SK-N-SH (cell line): ENCODE data around the gene GPATCH4. TPM values are rescaled to one million over a fixed set of nuclear protein-coding genes. Genes with fewer than 3 reads are reported as not detected.
"Not testable (repeated sequence)": the region's sequence is repeated elsewhere in the genome, so short reads cannot be mapped to it uniquely, and the experiment has no call there.

Experiments used
- CTCF ChIA-PET: fragments of 300-600, 350-600 bp; formaldehyde crosslinking; extraction: SDS; loops from one replicate; lab custom pipeline; 2021; lab: Yijun Ruan, JAX
- POLR2A ChIA-PET: fragments of 350-600 bp; sonication (Branson Sonifier 250); formaldehyde crosslinking; extraction: SDS; loops from one replicate; lab custom pipeline; 2020; ENCODE audit warnings: antibody characterized with exemption, inconsistent platforms; lab: Yijun Ruan, JAX
- DNase-seq: peaks from one replicate; pipeline ENCODE4 v3.0.0; 2012
- H2AFZ ChIP-seq: fragments of 200-600 bp; sonication (generic); 2 replicates; pipeline ENCODE4 v1.8.1; 2016; ENCODE audit warnings: antibody characterized with exemption, mild to moderate bottlenecking, low read depth
- H3F3A ChIP-seq: fragments of 200-600 bp; sonication (generic); replicated peaks from 2 replicates; pipeline ENCODE3; 2016; ENCODE audit warnings: antibody characterized with exemption, mild to moderate bottlenecking; ENCODE audit not compliant: insufficient read depth
- H3K27ac ChIP-seq, 2 experiments: fragments of 200-500 bp in 1 of 2; fragments of 200-600 bp in 1 of 2; sonication (Bioruptor generic) in 1 of 2; sonication (generic), shearing (Covaris generic) in 1 of 2; 2 replicates each; pipeline versions ENCODE4 v1.5.1 to v1.6.1; 2014 to 2016; ENCODE audit warnings: low read depth in 2 of 2, inconsistent platforms in 1 of 2, low read length in 1 of 2, mild to moderate bottlenecking in 1 of 2, mixed read lengths in 1 of 2
- H3K27me3 ChIP-seq: fragments of 200-600 bp; sonication (generic), shearing (Covaris generic); 2 replicates; pipeline ENCODE4 v1.6.1; 2016; ENCODE audit warnings: mixed run types; ENCODE audit not compliant: insufficient read depth
- H3K36me3 ChIP-seq, 2 experiments: fragments of 200-500 bp in 1 of 2; fragments of 200-600 bp in 1 of 2; sonication (Bioruptor generic) in 1 of 2; sonication (generic) in 1 of 2; replicated peaks in 1 of 2; 2 replicates each; pipeline versions ENCODE3 to v1.5.1; 2014 to 2016; ENCODE audit warnings: low read length in 1 of 2, mild to moderate bottlenecking in 1 of 2; ENCODE audit not compliant: insufficient read depth in 2 of 2, control insufficient read depth in 1 of 2
- H3K4me1 ChIP-seq, 2 experiments: fragments of 200-500 bp in 1 of 2; fragments of 200-600 bp in 1 of 2; sonication (Bioruptor generic) in 1 of 2; sonication (generic), shearing (Covaris generic) in 1 of 2; 2 replicates each; pipeline versions ENCODE4 v1.5.1 to v1.6.1; 2014 to 2016; ENCODE audit warnings: low read depth in 1 of 2, low read length in 1 of 2, mixed run types in 1 of 2; ENCODE audit not compliant: insufficient read depth in 2 of 2, control insufficient read depth in 1 of 2
- H3K4me2 ChIP-seq: fragments of 200-600 bp; sonication (generic), shearing (Covaris generic); 2 replicates; pipeline ENCODE4 v1.6.1; 2017; ENCODE audit warnings: mixed run types
- H3K4me3 ChIP-seq, 2 experiments: fragments of 200-500 bp in 1 of 2; fragments of 200-600 bp in 1 of 2; sonication (Bioruptor generic) in 1 of 2; sonication (generic), shearing (Covaris generic) in 1 of 2; 2 replicates each; pipeline versions ENCODE4 v1.5.1 to v1.8.1; 2014 to 2016; ENCODE audit warnings: low read depth in 2 of 2, inconsistent platforms in 1 of 2, low read length in 1 of 2, mild to moderate bottlenecking in 1 of 2, mixed read lengths in 1 of 2, moderate library complexity in 1 of 2
- H3K79me2 ChIP-seq: fragments of 200-600 bp; sonication (generic); 2 replicates; pipeline ENCODE4 v1.8.1; 2017; ENCODE audit warnings: mild to moderate bottlenecking; ENCODE audit not compliant: insufficient read depth
- H3K9ac ChIP-seq: fragments of 200-600 bp; sonication (generic); 2 replicates; pipeline ENCODE4 v1.6.1; 2017; ENCODE audit warnings: mixed run types
- H3K9me2 ChIP-seq: fragments of 200-600 bp; sonication (generic); 2 replicates; pipeline ENCODE4 v1.6.1; 2017; ENCODE audit warnings: mixed run types
- H3K9me3 ChIP-seq: fragments of 200-600 bp; sonication (generic); 2 replicates; pipeline ENCODE4 v1.6.1; 2017; ENCODE audit warnings: mixed run types, mild to moderate bottlenecking, moderate library complexity
- H4K20me1 ChIP-seq: fragments of 200-600 bp; sonication (generic); 2 replicates; pipeline ENCODE4 v1.6.1; 2017; ENCODE audit warnings: mild to moderate bottlenecking, mixed run types; ENCODE audit not compliant: insufficient read depth
- ELF1 ChIP-seq: IDR thresholded peaks from 2 replicates; pipeline ENCODE4 v1.4.0; 2012
- EZH2phosphoT487 ChIP-seq: fragments of 200-600 bp; sonication (generic); IDR thresholded peaks from 2 replicates; pipeline ENCODE4 v1.6.1; 2017; ENCODE audit warnings: low read depth, mixed run types, mild to moderate bottlenecking, antibody characterized with exemption, moderate library complexity, borderline replicate concordance
- FOSL2 ChIP-seq: IDR thresholded peaks from 2 replicates; pipeline ENCODE4 v1.4.0; 2012; ENCODE audit warnings: low read depth, mild to moderate bottlenecking, moderate library complexity, borderline replicate concordance
- GABPA ChIP-seq: IDR thresholded peaks from 2 replicates; pipeline ENCODE4 v1.4.0; 2012; ENCODE audit warnings: low read depth, mild to moderate bottlenecking
- GATA2 ChIP-seq: sonication (generic); formaldehyde crosslinking; IDR thresholded peaks from 2 replicates; pipeline ENCODE4 v1.5.0; 2020; ENCODE audit warnings: mild to moderate bottlenecking, missing genetic modification reagents
- JUND ChIP-seq: IDR thresholded peaks from 2 replicates; pipeline ENCODE4 v1.4.0; 2012
- NRF1 ChIP-seq: IDR thresholded peaks from 2 replicates; pipeline ENCODE4 v1.6.1; 2012; ENCODE audit warnings: low read depth, mild to moderate bottlenecking, low read length
- PBX3 ChIP-seq: IDR thresholded peaks from 2 replicates; pipeline ENCODE4; 2012
- POLR2AphosphoS5 ChIP-seq: IDR thresholded peaks from 2 replicates; pipeline ENCODE4 v1.6.1; 2012; ENCODE audit warnings: low read depth, low read length
- RAD21 ChIP-seq: IDR thresholded peaks from 2 replicates; pipeline ENCODE4 v1.6.1; 2012; ENCODE audit warnings: mild to moderate bottlenecking, low read length
- RXRA ChIP-seq: IDR thresholded peaks from 2 replicates; pipeline ENCODE4 v1.4.0; 2012; ENCODE audit warnings: low read depth, mild to moderate bottlenecking, borderline replicate concordance
- TAF1 ChIP-seq: IDR thresholded peaks from 2 replicates; pipeline ENCODE4 v1.6.1; 2012; ENCODE audit warnings: low read depth, mild to moderate bottlenecking, low read length, moderate library complexity, borderline replicate concordance
- TCF12 ChIP-seq: IDR thresholded peaks from 2 replicates; pipeline ENCODE4 v1.4.0; 2012
- YY1 ChIP-seq: IDR thresholded peaks from 2 replicates; pipeline ENCODE4 v1.4.0; 2012; ENCODE audit warnings: low read depth, mild to moderate bottlenecking
- ZBTB33 ChIP-seq: IDR thresholded peaks from 2 replicates; pipeline ENCODE4 v1.4.0; 2012; ENCODE audit warnings: low read depth, borderline replicate concordance
- WGBS: methylation state at CpG from one replicate; pipeline ENCODE4 v1.1.6; 2017; ENCODE audit warnings: low lambda C conversion rate; 5-methylcytosine and 5-hydroxymethylcytosine counted together
- polyA plus RNA-seq, 3 experiments: library from polyadenylated mRNA; depleted of rRNA; stranded (reverse); fragments of >200 nt; gene quantifications; 2 replicates each; pipeline ENCODE4 v1.2.3, GENCODE V29; 2012

Gene GPATCH4
- polyA plus RNA-seq, 1 of the 3 experiments (the other 2 are of a cell fraction) = 36.6 TPM

- 85% methylated on average over 5 of the region's 5 CpGs for WGBS
- Histone ChIP-seq H3K9ac (no peak overlapping the region), H2AFZ (no peak overlapping the region)
- no peak for TF ChIP-seq PBX3
- TF ChIP-seq, all 33 proteins: peak for 0
- H3K9me2 ChIP-seq = no peaks in the 10 kb centered on the region
- no peak overlapping the region for H3K4me3 ChIP-seq
- no peak overlapping the region for H3K4me2 ChIP-seq
- peaks cover 12% of the 10 kb centered on the region; the same call in 1 of the 2 replicates for H3K79me2 ChIP-seq
- H3K36me3 ChIP-seq = peaks cover 5 to 20% of the 10 kb centered on the region in 2 experiments
- no peaks in the 10 kb centered on the region for H3K9me3 ChIP-seq
- peaks cover 10% of the 10 kb centered on the region for H3F3A ChIP-seq
- H4K20me1 ChIP-seq = no peaks in the 10 kb centered on the region
- no peak for DNase-seq
- CTCF ChIA-PET = interaction anchor here (1.3 to 11.1 kb wide), 2 partner anchors 15 to 20 kb away, joined by 3 to 104 read pairs; no protein-coding TSS in a partner anchor
- H3K4me1 ChIP-seq = peaks cover 0 to 16% of the 10 kb centered on the region in 2 experiments; a peak in 2 of 4 replicates
- no peak overlapping the region for H3K27ac ChIP-seq
- no peaks in the 10 kb centered on the region for H3K27me3 ChIP-seq
- POLR2A ChIA-PET = no interaction called here
Observed at GRCh38 chr1:156589546-156589945, 11.7 kb downstream of the GPATCH4 start.

- Histone ChIP-seq H3K4me1 (peaks cover 0 to 15% of the 10 kb centered on the region in 2 experiments; a peak in 2 of 4 replicates), H3K79me2 (peaks cover 12% of the 10 kb centered on the region; the same call in 1 of the 2 replicates)
- not testable (repeated sequence) for H4K20me1 ChIP-seq, H3K36me3 ChIP-seq, H3K9ac ChIP-seq, DNase-seq, H2AFZ ChIP-seq, H3K9me2 ChIP-seq, H3F3A ChIP-seq, H3K27ac ChIP-seq, H3K27me3 ChIP-seq, H3K4me3 ChIP-seq, H3K9me3 ChIP-seq, H3K4me2 ChIP-seq
- CTCF ChIA-PET = interaction anchor here (1.0 to 11.1 kb wide), 3 partner anchors 13 to 202 kb away, joined by 3 to 104 read pairs (median 24); partner anchors contain the start of gene GPATCH4
- WGBS = 82% methylated on average over 8 of the region's 8 CpGs
- POLR2A ChIA-PET = interaction anchor here (0.6 to 1.2 kb wide), 2 partner anchors 11 to 24 kb away, joined by 3 to 4 read pairs; no protein-coding TSS in a partner anchor
Observed at GRCh38 chr1:156587927-156588326, 13.4 kb downstream of the GPATCH4 start.

- ChIA-PET POLR2A (interaction anchor here (1.3 kb wide), 1 partner anchor 29 kb away, joined by 4 read pairs; no protein-coding TSS in a partner anchor), CTCF (interaction anchor here (0.6 to 11.1 kb wide), 12 partner anchors 14 to 850 kb away, joined by 3 to 104 read pairs (median 3); partner anchors contain the start of gene GPATCH4)
- WGBS = 88% methylated on average over 3 of the region's 3 CpGs
Observed at GRCh38 chr1:156586892-156587477, 14.3 kb downstream of the GPATCH4 start.

More at GRCh38 chr1:156586892-156587477, 14.3 kb downstream of the GPATCH4 start:
- H4K20me1 ChIP-seq = no peaks in the 10 kb centered on the region
- H2AFZ ChIP-seq = no peak overlapping the region
- peaks cover 3% of the 10 kb centered on the region; the same call in 1 of the 2 replicates for H3K79me2 ChIP-seq
- no peaks in the 10 kb centered on the region for H3K9me2 ChIP-seq
- no peak overlapping the region for H3K4me3 ChIP-seq
- no peak overlapping the region for H3K4me2 ChIP-seq
- peaks cover 4% of the 10 kb centered on the region for H3F3A ChIP-seq
- no peak for TF ChIP-seq PBX3
- TF ChIP-seq RXRA = no peak
- TF ChIP-seq ELF1 = no peak
- no peak for TF ChIP-seq GATA2 (CRISPR knock-in tag)
- TF ChIP-seq NRF1 = no peak
- TF ChIP-seq POLR2AphosphoS5 = no peak
- TF ChIP-seq TCF12 = no peak
- no peak for TF ChIP-seq FOSL2
- TF ChIP-seq YY1 = no peak
- no peak for TF ChIP-seq RAD21
- no peak for TF ChIP-seq TAF1
- TF ChIP-seq GABPA = no peak
- TF ChIP-seq EZH2phosphoT487 = no peak
- no peak for TF ChIP-seq JUND
- no peak for TF ChIP-seq ZBTB33
- no peak overlapping the region for H3K27ac ChIP-seq
- H3K9me3 ChIP-seq = no peaks in the 10 kb centered on the region
- no peak for DNase-seq
- H3K9ac ChIP-seq = no peak overlapping the region
- no peaks in the 10 kb centered on the region for H3K36me3 ChIP-seq
- H3K4me1 ChIP-seq = peaks cover 0 to 6% of the 10 kb centered on the region in 2 experiments; a peak in 2 of 4 replicates
- H3K27me3 ChIP-seq = no peaks in the 10 kb centered on the region
